ENCODE data around the gene DNTT.

DNA sequence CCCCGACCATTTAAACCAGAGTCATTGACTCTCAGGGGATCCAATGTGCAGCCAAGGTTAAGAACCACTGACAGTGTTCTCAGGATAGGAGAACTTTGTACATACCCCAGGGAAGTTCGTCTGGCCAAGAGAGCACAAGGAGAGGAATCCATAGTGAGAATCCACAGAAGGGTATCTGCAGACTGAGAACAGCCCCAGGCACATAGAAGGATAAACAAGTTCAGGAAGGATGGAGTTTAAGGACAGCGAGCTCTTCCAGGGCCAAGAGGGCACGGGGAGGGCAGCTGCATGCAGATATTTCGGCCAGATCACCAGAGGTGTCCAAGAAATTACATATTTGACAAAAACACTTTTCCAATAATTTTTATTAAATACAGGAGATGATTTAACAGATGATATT lies 49.3 kb upstream of the DNTT start:
- TF ChIP-seq, protein P1, sequence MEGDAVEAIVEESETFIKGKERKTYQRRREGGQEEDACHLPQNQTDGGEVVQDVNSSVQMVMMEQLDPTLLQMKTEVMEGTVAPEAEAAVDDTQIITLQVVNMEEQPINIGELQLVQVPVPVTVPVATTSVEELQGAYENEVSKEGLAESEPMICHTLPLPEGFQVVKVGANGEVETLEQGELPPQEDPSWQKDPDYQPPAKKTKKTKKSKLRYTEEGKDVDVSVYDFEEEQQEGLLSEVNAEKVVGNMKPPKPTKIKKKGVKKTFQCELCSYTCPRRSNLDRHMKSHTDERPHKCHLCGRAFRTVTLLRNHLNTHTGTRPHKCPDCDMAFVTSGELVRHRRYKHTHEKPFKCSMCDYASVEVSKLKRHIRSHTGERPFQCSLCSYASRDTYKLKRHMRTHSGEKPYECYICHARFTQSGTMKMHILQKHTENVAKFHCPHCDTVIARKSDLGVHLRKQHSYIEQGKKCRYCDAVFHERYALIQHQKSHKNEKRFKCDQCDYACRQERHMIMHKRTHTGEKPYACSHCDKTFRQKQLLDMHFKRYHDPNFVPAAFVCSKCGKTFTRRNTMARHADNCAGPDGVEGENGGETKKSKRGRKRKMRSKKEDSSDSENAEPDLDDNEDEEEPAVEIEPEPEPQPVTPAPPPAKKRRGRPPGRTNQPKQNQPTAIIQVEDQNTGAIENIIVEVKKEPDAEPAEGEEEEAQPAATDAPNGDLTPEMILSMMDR (conservative IDR thresholded peaks at IDR 0.05) = no peak
- TF ChIP-seq ZFX (IDR thresholded peaks at IDR 0.05) = no peak

Measured in C4-2B (cell line).